Renal cortical epithelial cell (primary cell): ENCODE data around the gene MMADHC. TPM values are rescaled to one million over a fixed set of nuclear protein-coding genes. Genes with fewer than 3 reads are reported as not detected.
A peak's percentile ranks its signal among the peaks of the same experiment; 100 is the strongest.

Experiments
- DNase-seq: peaks from one replicate; pipeline ENCODE4 v3.0.0-alpha.2; 2011; ENCODE audit warnings: low read depth
- total RNA-seq: library from RNA; depleted of rRNA; stranded (reverse); fragments of >200 nt; gene quantifications from 2 replicates; pipeline ENCODE4 v1.2.3, GENCODE V29; 2014

The MMADHC gene
- total RNA-seq, result 155 and 280 TPM in 2 replicates

GRCh38 chr2:149587220-149587949 is at the start of gene MMADHC:
Gene MMADHC, minus strand, starts transcription at chr2:149587775. Its CDS starts 678 bp downstream, at chr2:149587097.
- DNase-seq, result peak; percentile 92

- DNase-seq, result no peak
Observed at GRCh38 chr2:149634103-149634502, 46.5 kb upstream of the MMADHC start.

GRCh38 chr2:149630445-149630844 is 42.9 kb upstream of the MMADHC start:
- DNase-seq, result no peak

GRCh38 chr2:149629026-149629425 is 41.5 kb upstream of the MMADHC start:
- no peak for DNase-seq

GRCh38 chr2:149627111-149627801 is 39.7 kb upstream of the MMADHC start:
- no peak for DNase-seq

GRCh38 chr2:149625671-149626070 is 38.1 kb upstream of the MMADHC start:
- no peak for DNase-seq

- DNase-seq, result no peak
Observed at GRCh38 chr2:149625271-149625670, 37.7 kb upstream of the MMADHC start.

- no peak for DNase-seq
Observed at GRCh38 chr2:149622343-149622742, 34.8 kb upstream of the MMADHC start.

GRCh38 chr2:149617476-149617875 is 29.9 kb upstream of the MMADHC start:
- peak; percentile 38 for DNase-seq

- no peak for DNase-seq
Observed at GRCh38 chr2:149616681-149617456, 29.3 kb upstream of the MMADHC start.

GRCh38 chr2:149613704-149614103 is 26.1 kb upstream of the MMADHC start:
- DNase-seq, result no peak

GRCh38 chr2:149612122-149612521 is 24.5 kb upstream of the MMADHC start:
- no peak for DNase-seq

- no peak for DNase-seq
Observed at GRCh38 chr2:149611100-149611820, 23.7 kb upstream of the MMADHC start.

- peak; percentile 26 for DNase-seq
Observed at GRCh38 chr2:149606251-149606811, 18.8 kb upstream of the MMADHC start.

GRCh38 chr2:149603248-149603647 is 15.7 kb upstream of the MMADHC start:
- DNase-seq, result no peak

- peak; percentile 65 for DNase-seq
Observed at GRCh38 chr2:149601141-149601796, 13.7 kb upstream of the MMADHC start.

- DNase-seq, result peak; percentile 78
Observed at GRCh38 chr2:149597668-149598326, 10.2 kb upstream of the MMADHC start.

- no peak for DNase-seq
Observed at GRCh38 chr2:149597050-149597667, 9.6 kb upstream of the MMADHC start.

GRCh38 chr2:149596471-149596870 is 8.9 kb upstream of the MMADHC start:
- no peak for DNase-seq
